Stimulated activated CD4-positive, alpha-beta T cell treated with anti-CD3 and anti-CD28 coated beads, Interleukin-15, amount 100 ng/mL, for 24 hours (primary cell): ENCODE results near the gene WDR77.

ENCODE experiments used
- DNase-seq: peaks from one replicate; pipeline ENCODE4 v3.0.0-alpha.2; 2020

Gene WDR77

DNA sequence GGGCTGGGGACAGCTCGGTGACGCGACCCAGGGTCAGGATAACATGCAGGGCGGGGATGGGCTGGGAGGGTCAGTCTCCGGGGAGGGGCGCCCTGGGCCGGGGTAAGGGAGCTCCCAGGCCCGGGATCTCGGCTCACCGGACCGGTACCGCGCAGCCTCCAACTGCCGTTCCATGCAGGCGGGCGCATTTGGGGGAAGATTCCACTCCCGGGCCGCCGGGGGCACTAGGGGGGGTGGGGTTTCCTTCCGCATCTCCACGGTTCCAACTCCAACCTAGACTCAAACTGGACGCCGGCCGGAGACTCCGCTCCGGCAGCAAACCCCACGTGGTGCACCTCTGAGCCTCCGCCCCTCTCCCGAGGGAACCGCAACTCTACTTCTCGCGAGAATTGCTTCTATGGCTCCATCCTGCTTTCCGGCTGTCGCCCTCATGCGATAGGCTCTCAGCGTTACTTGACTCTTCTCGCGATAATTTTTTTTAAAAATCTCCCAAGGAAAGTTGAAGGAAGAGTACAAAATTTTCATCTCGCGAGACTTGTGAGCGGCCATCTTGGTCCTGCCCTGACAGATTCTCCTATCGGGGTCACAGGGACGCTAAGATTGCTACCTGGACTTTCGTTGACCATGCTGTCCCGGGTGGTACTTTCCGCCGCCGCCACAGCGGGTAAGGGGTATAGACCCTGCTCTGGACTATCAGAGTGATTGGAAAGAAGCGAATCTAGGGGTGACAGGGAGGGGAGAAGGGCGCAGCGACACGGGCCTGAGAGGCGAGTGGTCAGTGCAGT, at the start of gene WDR77, which contains the start of gene ATP5PB:
WDR77 (minus strand) TSS at position 339 of the 785 bp plus-strand sequence; CDS start at position 252, 87 bp downstream.
ATP5PB (plus strand) TSS at position 547 of the 785 bp plus-strand sequence; CDS start at position 625, 78 bp downstream.
- peak; percentile 92 for DNase-seq

DNA sequence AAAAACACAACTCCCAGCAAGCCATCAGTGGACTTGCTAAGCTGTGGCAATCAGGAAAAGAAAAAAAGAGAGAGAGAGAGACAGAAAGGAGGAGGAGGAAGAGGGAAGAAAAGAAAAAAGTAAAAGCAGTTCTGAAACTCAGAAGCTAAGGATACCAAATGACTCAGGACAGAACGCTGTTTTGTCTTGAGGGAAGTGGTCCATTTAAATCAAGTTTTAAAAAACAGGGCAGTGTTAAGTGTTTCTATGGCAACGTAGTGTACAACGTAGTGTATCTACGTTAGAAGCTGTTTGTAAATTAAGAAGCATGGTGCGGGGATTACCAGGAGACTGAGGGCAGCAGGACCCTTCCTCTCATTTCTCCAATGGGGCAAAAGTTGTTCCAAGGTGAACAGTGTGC, 48.5 kb upstream of the WDR77 start:
- no peak for DNase-seq

DNA sequence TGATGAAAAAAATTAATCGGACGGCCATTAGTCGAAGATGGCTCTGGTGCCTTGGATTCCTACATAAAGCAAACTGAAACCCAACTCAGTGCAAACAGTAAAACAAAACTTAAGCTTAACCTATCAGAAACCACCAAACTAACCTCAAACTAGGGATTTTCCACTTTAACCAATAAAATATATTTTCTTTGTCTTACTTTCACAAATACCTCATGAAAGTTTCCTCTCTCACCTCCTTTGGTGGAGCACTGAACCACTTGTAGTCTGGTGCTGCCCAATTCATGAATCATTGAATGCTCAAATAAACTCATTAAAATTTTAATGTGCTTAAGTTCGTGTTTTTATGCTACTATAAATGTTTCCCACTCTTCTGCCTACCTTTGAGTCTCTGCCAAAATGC, 47.3 kb upstream of the WDR77 start:
- DNase-seq, result no peak

DNA sequence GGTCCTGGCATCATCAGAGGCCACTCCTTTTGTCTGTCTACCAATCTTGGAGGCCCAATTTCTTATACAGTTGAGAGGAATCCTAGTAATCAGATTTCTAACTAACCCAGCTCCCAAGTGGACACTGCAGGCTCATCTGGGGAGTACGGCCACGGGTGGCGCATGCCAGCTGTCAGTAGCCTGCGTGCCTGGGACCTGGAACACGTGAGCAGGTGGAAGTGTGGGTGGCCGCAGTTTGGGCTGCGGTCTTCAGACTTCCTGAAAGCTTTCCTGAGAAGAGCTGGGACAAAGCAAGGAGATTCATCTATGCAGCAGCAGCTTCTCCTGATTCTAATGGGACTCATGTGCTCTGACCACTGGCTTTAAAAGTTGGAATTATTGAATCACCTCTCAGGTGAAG, 42.0 kb upstream of the WDR77 start:
- no peak for DNase-seq

DNA sequence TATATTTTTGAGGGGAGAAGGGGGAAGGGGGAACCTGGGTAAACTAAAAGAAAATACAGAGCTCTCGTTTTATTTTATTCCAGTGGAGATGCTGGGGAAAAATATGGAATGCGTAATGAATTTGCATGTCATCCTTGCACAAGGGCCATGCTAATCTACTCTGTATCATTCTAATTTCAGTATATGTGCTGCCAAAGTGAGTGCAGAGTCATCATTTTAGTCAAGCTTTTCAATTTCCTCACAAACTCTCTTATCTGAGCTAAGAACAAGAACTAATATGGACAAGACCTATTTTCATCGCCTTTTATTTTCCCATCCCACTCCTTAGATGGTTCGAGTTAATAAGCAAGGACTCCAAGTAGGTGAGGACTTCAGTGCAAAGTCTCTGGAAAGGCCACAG, 41.2 kb upstream of the WDR77 start:
- no peak for DNase-seq

DNA sequence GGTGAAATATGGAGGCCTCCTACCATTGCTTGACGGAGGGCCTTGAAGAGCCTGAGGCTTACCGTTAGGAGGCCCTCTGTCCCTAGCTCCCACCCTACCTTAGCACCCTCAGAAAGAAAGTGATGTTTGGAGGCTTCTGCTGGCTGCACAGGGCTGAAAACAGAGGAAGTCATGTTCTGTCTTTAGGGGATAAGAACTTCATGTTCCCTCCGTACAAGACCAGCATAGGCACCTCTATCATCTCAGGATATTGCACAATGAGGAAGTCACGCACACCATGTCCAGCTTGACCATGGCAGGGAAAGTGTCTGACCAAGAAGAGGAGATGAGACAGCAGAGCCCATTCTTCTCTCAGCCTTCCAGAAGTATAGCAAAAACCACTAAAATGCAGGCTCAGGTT, 40.5 kb upstream of the WDR77 start:
- DNase-seq, result no peak

- no peak for DNase-seq
Observed at GRCh38 chr1:111488669-111489068, 39.6 kb upstream of the WDR77 start.

DNA sequence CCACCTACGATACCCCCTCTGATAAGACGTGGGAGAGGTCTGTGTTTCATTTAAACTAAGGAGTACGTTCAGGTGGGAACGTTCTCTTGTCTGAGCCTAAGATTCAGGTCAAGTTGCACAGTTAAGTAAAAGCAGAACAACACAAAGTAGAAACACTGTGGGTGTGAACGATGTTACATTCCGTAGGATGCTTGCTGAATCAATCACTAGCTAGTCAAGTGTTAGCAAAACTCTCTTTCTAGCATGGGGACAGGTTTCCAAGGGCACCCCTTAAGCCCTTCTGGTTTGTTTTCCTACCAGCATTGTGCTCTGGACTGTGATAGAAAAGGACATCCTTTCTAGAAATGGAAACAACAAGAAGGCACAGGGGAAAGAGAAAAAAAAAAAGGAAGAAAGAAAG, 38.1 kb upstream of the WDR77 start:
- no peak for DNase-seq

- DNase-seq, result no peak
Observed at GRCh38 chr1:111486431-111486830, 37.4 kb upstream of the WDR77 start.

GRCh38 chr1:111484391-111485026, 35.5 kb upstream of the WDR77 start:
- DNase-seq, result no peak

GRCh38 chr1:111483876-111484275, 34.8 kb upstream of the WDR77 start:
- DNase-seq, result no peak

- no peak for DNase-seq
Observed at GRCh38 chr1:111483166-111483565, 34.1 kb upstream of the WDR77 start.

- peak; percentile 72 for DNase-seq
Observed at GRCh38 chr1:111481387-111482221, 32.5 kb upstream of the WDR77 start.

DNA sequence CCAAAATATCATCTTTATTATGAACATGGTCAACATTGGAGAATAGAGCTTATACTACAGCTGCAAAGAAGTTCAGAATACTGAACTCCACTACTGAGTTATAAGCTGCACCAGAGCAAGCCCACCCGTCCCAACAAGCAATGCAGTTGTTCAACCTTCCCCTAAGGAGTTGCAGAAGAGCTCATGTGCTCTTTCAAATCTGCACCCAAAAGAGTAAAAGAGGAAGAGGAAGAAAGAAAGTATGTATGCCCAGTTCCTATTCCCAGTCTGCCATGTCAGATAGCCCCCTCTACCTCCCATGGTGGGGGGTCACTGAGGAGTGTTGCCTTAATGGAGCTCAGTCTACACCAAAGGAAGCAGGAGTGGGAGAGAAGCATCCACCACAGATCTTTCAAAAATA, 31.6 kb upstream of the WDR77 start:
- DNase-seq, result no peak

DNA sequence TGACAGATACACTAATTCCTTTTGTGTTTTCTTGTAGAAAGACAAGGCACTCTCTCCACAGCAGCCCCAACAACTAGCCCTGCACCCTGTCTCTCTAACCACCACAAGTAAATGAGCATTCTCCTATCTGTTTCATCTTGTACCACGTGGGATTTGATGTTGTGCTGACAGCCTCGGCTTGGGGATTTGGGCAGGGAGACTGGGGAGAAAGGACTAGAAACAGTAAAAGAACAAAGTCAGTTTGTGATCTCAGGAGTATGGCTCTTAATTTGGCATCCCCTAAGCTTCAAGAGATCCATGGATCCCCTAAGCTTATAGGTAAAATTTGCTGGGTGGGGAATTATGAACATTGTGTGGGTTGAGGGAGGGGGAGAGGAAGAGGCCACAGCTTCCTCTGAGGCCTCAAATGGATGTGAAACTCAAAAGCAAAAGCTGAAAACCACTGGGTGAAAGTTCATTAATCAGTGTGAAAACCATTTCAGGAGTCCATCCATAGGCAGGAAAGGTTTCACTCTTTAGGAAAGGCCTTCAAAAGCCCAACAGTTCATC, 27.8 kb upstream of the WDR77 start:
- peak; percentile 53 for DNase-seq

DNA sequence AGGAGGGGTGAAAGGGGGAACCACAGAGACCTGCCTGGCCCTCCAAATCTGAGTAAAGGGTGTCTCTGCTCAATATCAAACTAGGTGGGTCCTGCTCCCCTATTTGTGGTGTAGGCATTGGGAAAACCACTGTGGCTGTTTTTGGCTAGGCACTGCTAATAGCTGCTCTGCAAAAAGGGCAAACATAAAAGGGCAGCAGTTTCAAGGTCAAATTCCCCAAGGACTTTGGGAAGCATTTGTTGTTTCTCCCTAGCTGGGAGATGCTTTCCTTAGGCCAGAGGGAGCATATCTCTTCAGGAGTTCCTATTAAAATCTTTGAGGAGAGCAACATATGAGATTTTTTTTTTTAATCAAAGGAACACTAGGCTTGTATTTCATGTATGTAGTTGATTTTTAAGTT, 27.2 kb upstream of the WDR77 start:
- DNase-seq, result no peak

DNA sequence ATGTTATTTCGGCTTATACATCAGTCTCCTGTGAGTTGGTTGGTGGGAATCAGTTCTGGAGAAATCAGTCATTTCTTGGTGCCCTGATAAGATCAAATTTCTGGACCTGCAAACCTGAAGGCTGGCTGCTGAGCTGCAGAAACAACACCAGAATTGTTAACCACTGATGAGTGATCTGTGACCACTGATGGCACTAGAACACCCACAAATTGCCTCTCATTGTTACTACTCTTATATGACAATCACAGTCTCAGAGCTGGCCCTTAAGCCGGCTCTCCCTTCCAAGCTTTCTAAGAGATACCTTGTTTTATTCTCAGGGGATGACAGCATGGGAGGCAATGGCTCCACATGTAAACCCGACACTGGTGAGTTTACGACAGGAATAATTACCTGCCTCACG, 26.6 kb upstream of the WDR77 start:
- DNase-seq, result peak; percentile 62

DNA sequence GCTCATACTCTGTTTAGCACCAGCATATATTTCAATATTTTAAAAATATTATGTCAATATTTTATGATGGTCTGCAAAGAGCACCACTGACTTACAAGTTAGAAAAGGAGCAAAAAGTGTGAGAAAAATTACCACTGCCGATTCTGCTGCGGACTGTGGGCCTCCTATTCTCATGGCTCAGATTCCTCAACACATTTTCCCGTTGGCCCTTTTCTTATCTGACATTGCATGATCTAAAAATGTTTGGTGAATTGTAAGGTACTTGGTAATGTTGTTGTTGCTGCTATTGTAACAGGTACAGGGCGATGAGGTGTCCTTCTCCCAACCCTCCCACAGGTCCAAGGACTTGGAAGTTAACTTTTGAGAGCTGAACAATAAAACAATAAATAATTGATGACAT, 25.5 kb upstream of the WDR77 start:
- DNase-seq, result no peak

DNA sequence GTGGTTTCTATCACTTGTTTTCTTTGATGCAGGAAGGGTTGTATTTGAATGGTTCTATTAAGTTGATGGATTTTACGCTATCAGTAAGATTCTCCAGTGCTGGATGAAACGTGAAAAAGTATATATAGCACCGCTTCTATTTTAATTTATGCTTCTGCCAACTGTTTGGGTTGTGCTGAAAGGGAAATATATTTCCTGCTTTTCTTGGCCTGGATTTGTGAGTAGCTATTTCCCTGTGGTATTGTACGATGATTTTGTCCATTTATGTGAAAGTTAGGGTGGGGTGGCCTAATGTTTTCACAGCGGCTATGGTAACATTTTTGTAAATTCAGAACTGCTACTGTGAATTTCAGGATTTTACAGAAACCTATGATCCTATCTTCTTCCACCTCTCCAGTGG, 25.1 kb upstream of the WDR77 start:
- DNase-seq, result no peak

DNA sequence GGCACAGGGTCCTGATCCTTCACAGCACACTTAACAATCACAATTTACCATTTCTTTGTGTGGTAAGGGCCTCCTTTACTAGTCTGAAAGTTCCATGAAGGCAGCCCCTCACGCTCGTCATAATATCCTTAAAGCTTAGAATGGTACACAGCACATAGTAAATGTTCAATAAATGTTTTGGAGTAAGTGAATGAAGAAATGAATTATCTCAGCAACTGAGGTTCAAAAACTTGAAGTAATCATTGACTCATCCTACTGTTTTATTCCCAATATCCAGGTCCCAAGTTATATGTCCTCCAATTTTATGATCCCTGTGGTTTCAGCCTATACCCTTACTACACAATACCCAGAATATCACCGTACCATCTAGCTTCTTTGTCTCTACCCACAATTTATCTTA, 22.5 kb upstream of the WDR77 start:
- DNase-seq, result no peak

- DNase-seq, result peak; percentile 70
Observed at GRCh38 chr1:111471012-111471411, 22.0 kb upstream of the WDR77 start.

GRCh38 chr1:111470596-111470995, 21.5 kb upstream of the WDR77 start:
- DNase-seq, result no peak

- no peak for DNase-seq
Observed at GRCh38 chr1:111469539-111469938, 20.5 kb upstream of the WDR77 start.
